Activated CD8-positive, alpha-beta memory T cell treated with anti-CD3 and anti-CD28 coated beads for 48 hours (primary cell): Measurements from ENCODE around the gene FNDC8.
"Not testable (repeated sequence)": the region's sequence is repeated elsewhere in the genome, so short reads cannot be mapped to it uniquely, and the experiment has no call there.

Experiments used
- DNase-seq, 3 experiments: peaks; one replicate each; pipeline ENCODE4 v3.0.0-alpha.2; 2020; ENCODE audit warnings: low read depth in 2 of 3, low spot score in 2 of 3

FNDC8 gene

GRCh38 chr17:35169835-35170363, 48.5 kb downstream of the FNDC8 start:
- DNase-seq = no peak

DNA sequence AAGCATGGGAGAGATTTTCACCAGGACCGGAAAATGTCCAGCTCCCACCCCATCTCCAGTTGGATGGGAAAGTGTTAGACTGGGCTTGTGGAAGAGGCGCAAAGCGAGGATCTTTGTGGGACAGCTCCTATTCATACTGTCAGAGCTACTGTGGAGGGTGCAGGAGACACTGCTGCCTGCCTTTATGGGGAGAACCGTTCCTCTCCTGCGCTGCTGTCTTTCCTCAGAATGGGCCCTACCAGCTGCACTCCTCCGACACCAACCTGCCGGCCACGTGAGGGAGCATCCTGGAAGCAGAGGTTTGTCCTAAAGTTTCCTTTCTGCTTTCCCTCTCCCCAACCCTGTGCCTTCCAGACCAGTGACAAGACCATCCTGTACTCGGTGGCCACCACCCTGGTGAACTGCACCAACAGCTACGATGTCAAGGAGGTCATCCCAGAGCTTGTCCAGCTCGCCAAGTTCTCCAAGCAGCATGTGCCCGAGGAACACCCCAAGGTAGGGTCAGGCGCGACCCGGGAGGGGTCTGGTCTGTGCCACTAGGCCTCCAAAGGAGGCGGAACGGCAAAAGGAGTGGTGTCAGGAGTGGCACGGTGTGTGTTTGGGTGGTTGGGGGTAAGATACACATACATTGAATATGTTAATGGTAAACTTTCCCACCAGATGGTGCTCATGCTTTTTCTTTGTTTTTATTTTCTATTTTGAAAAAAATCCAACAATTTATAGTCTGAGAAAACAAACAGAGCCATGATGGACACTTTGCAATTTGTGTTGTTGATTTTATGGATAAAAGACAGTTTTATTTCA, 49.8 kb downstream of the FNDC8 start:
- no peak for DNase-seq

DNA sequence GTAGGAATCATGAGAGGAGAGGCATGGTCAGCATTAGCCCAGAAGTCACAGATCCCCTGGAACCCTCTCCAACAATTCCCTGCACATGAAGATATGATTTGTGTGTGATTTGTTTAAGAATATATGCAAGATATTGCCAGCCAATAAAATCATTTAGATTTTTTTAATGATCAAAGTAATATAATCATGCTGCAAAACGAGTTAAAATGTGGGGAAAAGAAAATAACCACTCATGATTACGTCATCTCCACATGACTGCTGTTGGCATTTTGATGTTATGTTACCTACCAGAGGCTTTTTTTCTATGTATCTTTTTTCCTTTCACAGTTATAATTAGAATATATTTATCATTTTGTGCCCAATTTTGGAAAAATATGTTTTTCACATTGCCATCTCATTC, 50.4 kb downstream of the FNDC8 start:
- DNase-seq = no peak

GRCh38 chr17:35172321-35172720, 50.9 kb downstream of the FNDC8 start:
- DNase-seq = not testable (repeated sequence)

DNA sequence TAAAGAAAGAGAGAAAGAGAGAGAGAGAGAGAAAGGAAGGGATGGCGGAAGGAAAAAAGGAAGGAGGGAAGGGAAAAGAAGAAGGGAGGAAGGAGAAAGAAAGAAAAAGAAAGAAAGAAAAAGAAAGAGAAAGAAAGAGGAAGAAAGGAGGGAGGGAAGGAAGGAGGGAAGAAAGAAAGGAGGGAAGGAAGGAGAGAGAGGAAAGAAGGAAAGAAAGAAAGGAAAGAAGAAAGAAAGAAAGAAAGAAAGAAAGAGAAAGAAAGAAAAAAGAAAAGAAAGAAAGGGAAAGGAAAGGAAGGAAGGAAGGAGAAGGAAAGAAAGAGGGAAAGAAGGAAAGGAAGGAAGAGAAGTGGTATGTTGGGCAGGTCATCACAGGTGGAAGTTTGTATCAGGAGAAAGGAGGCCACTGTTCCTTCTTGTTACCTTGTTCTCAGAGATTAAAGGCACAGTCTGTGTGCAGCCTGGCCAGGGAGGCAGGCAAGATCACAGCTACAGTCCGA, 53.5 kb downstream of the FNDC8 start:
- no peak for DNase-seq

DNA sequence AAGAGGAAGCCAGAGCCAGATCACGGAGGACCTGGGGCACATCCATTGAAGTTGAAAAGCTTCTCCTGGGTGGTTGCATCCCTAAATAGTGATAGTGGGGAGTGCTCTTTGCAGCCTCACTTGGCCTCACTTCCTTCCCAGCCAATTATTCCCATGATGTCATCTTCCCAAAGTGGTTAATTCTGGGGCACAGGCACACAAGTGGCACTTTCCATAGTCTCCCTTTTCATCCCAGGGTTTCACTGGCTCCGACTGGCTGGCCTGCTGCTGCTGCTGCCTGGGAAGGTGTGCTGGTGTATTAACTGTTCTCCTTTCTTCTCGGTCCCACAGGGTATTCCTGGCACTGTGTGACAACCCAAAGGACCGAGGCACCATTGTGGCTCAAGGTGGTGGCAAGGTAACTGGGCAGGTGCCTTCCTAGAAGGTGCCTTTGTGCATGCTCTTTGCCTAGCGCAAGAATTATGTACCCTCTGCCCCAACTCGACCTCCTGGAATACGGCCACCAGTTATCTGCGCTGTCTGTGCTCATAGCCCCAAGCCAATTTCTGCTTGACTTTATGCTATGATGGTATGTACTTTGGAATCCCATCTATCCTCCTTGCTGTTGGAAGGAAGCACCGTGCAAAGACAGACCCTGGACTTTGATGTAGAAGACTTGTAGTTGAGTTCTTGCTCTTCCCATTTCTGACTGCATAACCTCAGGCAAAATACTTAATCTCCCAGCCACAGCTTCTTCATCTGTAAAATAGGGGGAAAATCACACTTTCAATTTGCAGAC, 54.4 kb downstream of the FNDC8 start:
- no peak for DNase-seq

DNA sequence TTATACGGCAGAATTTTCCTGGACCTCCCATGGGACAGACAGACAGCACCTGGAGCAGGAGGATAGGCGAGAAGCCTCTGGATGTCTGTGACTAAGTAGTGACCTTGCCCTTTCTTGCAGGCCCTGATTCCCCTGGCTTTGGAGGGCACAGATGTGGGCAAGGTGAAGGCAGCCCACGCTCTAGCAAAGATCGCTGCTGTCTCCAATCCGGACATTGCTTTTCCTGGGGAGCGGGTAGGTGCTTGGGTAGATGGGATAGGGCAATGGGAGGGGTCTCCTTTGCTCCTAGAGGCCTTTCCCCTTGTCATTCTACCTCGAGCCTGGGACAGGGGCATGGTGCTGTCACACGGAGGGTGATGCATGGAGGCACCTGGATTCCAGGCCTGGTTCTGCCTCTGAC, 55.5 kb downstream of the FNDC8 start:
- DNase-seq = no peak

DNA sequence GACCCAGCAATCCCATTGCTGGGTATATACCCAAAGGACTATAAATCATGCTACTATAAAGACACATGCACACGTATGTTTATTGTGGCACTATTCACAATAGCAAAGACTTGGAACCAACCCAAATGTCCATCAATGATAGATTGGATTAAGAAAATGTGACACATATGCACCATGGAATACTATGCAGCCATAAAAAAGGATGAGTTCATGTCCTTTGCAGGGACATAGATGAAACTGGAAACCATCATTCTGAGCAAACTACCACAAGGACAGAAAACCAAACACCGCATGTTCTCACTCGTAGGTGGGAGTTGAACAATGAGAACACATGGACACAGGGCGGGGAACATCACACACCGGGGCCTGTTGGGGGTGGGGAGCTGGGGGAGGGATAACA, 58.0 kb downstream of the FNDC8 start:
- not testable (repeated sequence) for DNase-seq
